B cell (primary cell): ENCODE results near the gene PI4KB. TPM values are rescaled to one million over a fixed set of nuclear protein-coding genes. Genes with fewer than 3 reads are reported as not detected.

ENCODE experiments used
- ATAC-seq: fragments of 200-7000 bp; cut with Tn5 transposase; one replicate; pipeline ENCODE4 v1.10.0; 2021; ENCODE audit warnings: low read depth, mild to moderate bottlenecking, moderate number of reproducible peaks, moderate library complexity
- CTCF ChIA-PET: fragments of 350-600 bp; sonication (Branson Sonifier 250); formaldehyde crosslinking; loops from one replicate; lab custom pipeline; 2021; ENCODE audit warnings: antibody characterized with exemption, inconsistent platforms; lab: Charles Lee
- POLR2A ChIA-PET: fragments of 350-600 bp; sonication (Branson Sonifier 250); formaldehyde crosslinking; loops from one replicate; lab custom pipeline; 2021; ENCODE audit warnings: antibody characterized with exemption; lab: Charles Lee
- DNase-seq: peaks from one replicate; pipeline ENCODE4 v3.0.0; 2013
- H2AFZ ChIP-seq: 2 replicates; pipeline ENCODE4 v1.6.1; 2012; ENCODE audit warnings: mild to moderate bottlenecking, low read depth, low read length; ENCODE audit not compliant: insufficient read depth, poor library complexity, severe bottlenecking
- H3K27ac ChIP-seq, 2 donors: 1 replicate in 1 of 2; 2 replicates in 1 of 2; pipeline ENCODE4 v1.5.1; 2012 to 2013; ENCODE audit warnings: low read length in 2 of 2, mild to moderate bottlenecking in 2 of 2, moderate library complexity in 1 of 2
- H3K27me3 ChIP-seq, 4 experiments: fragments of 200-600 bp in 1 of 4; sonication (generic) in 1 of 4; replicated peaks in 1 of 4; 1 replicate in 2 of 4; 2 replicates in 2 of 4; pipeline versions ENCODE4 v1.6.1 to v1.7.0; 2013 to 2016; ENCODE audit warnings: low read length in 3 of 4, mild to moderate bottlenecking in 2 of 4, mixed read lengths in 1 of 4, moderate library complexity in 1 of 4; ENCODE audit not compliant: insufficient read depth in 4 of 4, control insufficient read depth in 3 of 4; ENCODE audit errors: control extremely low read depth in 1 of 4
- H3K36me3 ChIP-seq, 2 experiments: replicated peaks in 1 of 2; 1 replicate in 1 of 2; 2 replicates in 1 of 2; pipeline versions ENCODE4 v1.6.1 to v1.7.1; 2013; ENCODE audit warnings: low read length in 1 of 2; ENCODE audit not compliant: insufficient read depth in 2 of 2, control insufficient read depth in 1 of 2; ENCODE audit errors: control extremely low read depth in 1 of 2, extremely low read depth in 1 of 2
- H3K4me1 ChIP-seq, 2 donors: fragments of 200-600 bp in 1 of 2; sonication (generic) in 1 of 2; 1 replicate in 1 of 2; 2 replicates in 1 of 2; pipeline versions ENCODE4 v1.5.1 to v1.6.1; 2013 to 2017; ENCODE audit warnings: low read length in 2 of 2; ENCODE audit not compliant: control insufficient read depth in 2 of 2, insufficient read depth in 2 of 2
- H3K4me2 ChIP-seq: replicated peaks from 2 replicates; pipeline ENCODE3; 2012; ENCODE audit warnings: mild to moderate bottlenecking, low read depth, low read length; ENCODE audit not compliant: poor library complexity, severe bottlenecking
- H3K4me3 ChIP-seq, 5 experiments: fragments of 200-600 bp in 1 of 5; sonication (generic) in 1 of 5; 1 replicate in 3 of 5; 2 replicates in 2 of 5; pipeline versions ENCODE4 v1.5.1 to v1.7.0; 2011 to 2016; ENCODE audit warnings: low read length in 4 of 5, mild to moderate bottlenecking in 4 of 5, low read depth in 2 of 5, control low read depth in 1 of 5, moderate library complexity in 1 of 5; ENCODE audit not compliant: insufficient read depth in 1 of 5; ENCODE audit errors: control extremely low read depth in 1 of 5, extremely low read depth in 1 of 5
- H3K79me2 ChIP-seq: fragments of 200-600 bp; sonication (generic); one replicate; pipeline ENCODE4 v1.6.0; 2016; ENCODE audit warnings: low read length; ENCODE audit not compliant: control insufficient read depth, insufficient read depth
- H3K9ac ChIP-seq: fragments of 200-600 bp; sonication (generic); 2 replicates; pipeline ENCODE4 v1.6.1; 2017; ENCODE audit warnings: mild to moderate bottlenecking, low read length, moderate library complexity
- H3K9me3 ChIP-seq, 3 donors: one replicate each; pipeline versions ENCODE4 v1.6.1 to v1.7.1; 2013; ENCODE audit warnings: low read length in 2 of 3; ENCODE audit not compliant: control insufficient read depth in 2 of 3, insufficient read depth in 1 of 3; ENCODE audit errors: control extremely low read depth in 1 of 3
- H4K20me1 ChIP-seq: 2 replicates; pipeline ENCODE4 v1.6.0; 2012; ENCODE audit warnings: mild to moderate bottlenecking, low read length; ENCODE audit not compliant: insufficient read depth, control insufficient read depth, poor library complexity, severe bottlenecking
- H3K27ac Mint-ChIP-seq: one replicate; pipeline ENCODE4 v1.8.0; 2021; ENCODE audit warnings: mixed read lengths
- H3K27me3 Mint-ChIP-seq: one replicate; pipeline ENCODE4 v1.8.0; 2021; ENCODE audit warnings: mixed read lengths
- H3K4me1 Mint-ChIP-seq: one replicate; pipeline ENCODE4 v1.8.0; 2021; ENCODE audit warnings: mixed read lengths
- H3K4me3 Mint-ChIP-seq: one replicate; pipeline ENCODE4 v1.8.0; 2021; ENCODE audit warnings: mixed read lengths
- H3K9me3 Mint-ChIP-seq: one replicate; pipeline ENCODE4 v1.8.0; 2022; ENCODE audit warnings: mixed read lengths; ENCODE audit not compliant: insufficient read depth
- CTCF ChIP-seq: fragments of 200-600 bp; IDR thresholded peaks from one replicate; pipeline ENCODE4 v1.8.0; 2022; ENCODE audit warnings: antibody characterized with exemption, mild to moderate bottlenecking
- EZH2 ChIP-seq: IDR thresholded peaks from 2 replicates; pipeline ENCODE4 v1.6.1; 2012; ENCODE audit warnings: borderline replicate concordance, low read depth, mild to moderate bottlenecking, moderate library complexity, low read length; ENCODE audit not compliant: insufficient read depth, poor library complexity, severe bottlenecking
- WGBS: methylation state at CpG from one replicate; pipeline ENCODE4 v1.1.5; 2013; ENCODE audit warnings: missing lambda C conversion rate; ENCODE audit not compliant: insufficient coverage; 5-methylcytosine and 5-hydroxymethylcytosine counted together
- intact Hi-C: fragments of 100-400 bp; cut with micrococcal nuclease; formaldehyde crosslinking; loops from one replicate; pipeline ENCODE4 v1.10.0; 2022
- polyA plus RNA-seq: library from polyadenylated mRNA; depleted of rRNA; stranded (reverse); fragments of >200 nt; gene quantifications from 2 replicates; pipeline ENCODE4 v1.2.3, GENCODE V29; 2012
- total RNA-seq, 2 donors: library from RNA; stranded (reverse); fragments of 120-200 nt in 1 of 2; gene quantifications; 1 replicate in 1 of 2; 2 replicates in 1 of 2; pipeline versions ENCODE4 v1.2.3 to v1.2.4, GENCODE V29; 2013 to 2022

Gene PI4KB
- total and polyA plus RNA-seq, 2 donors (not counting 1 experiment from before 2014, with no cell fraction given): 110 to 138 TPM

GRCh38 chr1:151289080-151289935 lies 37.9 kb downstream of the PI4KB start:
- H3K79me2 ChIP-seq: peaks cover 50% of the 10 kb centered on the region
- DNase-seq (no peak), ATAC-seq (no peak)
- ChIA-PET CTCF (no interaction called here), POLR2A (no interaction called here)
- TF ChIP-seq EZH2 (no peak), CTCF (no peak)
- WGBS: 79% methylated on average over 8 of the region's 18 CpGs
- no peaks in the 10 kb centered on the region for H3K27me3 ChIP-seq
- H3K9me3 ChIP-seq: no peaks in the 10 kb centered on the region
- H2AFZ ChIP-seq: no peak overlapping the region
- H3K36me3 ChIP-seq: peaks cover 1 to 85% of the 10 kb centered on the region in 2 experiments
- intact Hi-C loops: no loop called here
- Mint-ChIP-seq H3K4me1 (peaks cover 28% of the 10 kb centered on the region), H3K27ac (peak overlapping the region; percentile 53), H3K27me3 (no peaks in the 10 kb centered on the region), H3K4me3 (no peak overlapping the region), H3K9me3 (no peaks in the 10 kb centered on the region)
- no peak overlapping the region for H3K9ac ChIP-seq
- peaks cover 67% of the 10 kb centered on the region for H4K20me1 ChIP-seq
- no peak overlapping the region for H3K27ac ChIP-seq
- H3K4me1 ChIP-seq: peaks cover 0 to 6% of the 10 kb centered on the region in 2 donors
- no peak overlapping the region for H3K4me2 ChIP-seq
- H3K4me3 ChIP-seq: no peak overlapping the region

GRCh38 chr1:151288502-151288901 lies 38.7 kb downstream of the PI4KB start:
- Mint-ChIP-seq H3K4me3 (no peak overlapping the region), H3K9me3 (no peaks in the 10 kb centered on the region), H3K27ac (no peak overlapping the region), H3K4me1 (peaks cover 36% of the 10 kb centered on the region), H3K27me3 (no peaks in the 10 kb centered on the region)
- no peak overlapping the region for H3K9ac ChIP-seq
- no peak overlapping the region for H3K4me2 ChIP-seq
- 97% methylated on average over 14 of the region's 14 CpGs for WGBS
- no peak overlapping the region for H2AFZ ChIP-seq
- ATAC-seq: no peak
- intact Hi-C loops: no loop called here
- H3K9me3 ChIP-seq: no peaks in the 10 kb centered on the region
- H4K20me1 ChIP-seq: peaks cover 72% of the 10 kb centered on the region
- TF ChIP-seq EZH2: no peak
- no peak for TF ChIP-seq CTCF
- H3K27ac ChIP-seq: no peak overlapping the region
- ChIA-PET POLR2A (no interaction called here), CTCF (interaction anchor here (0.6 to 1.8 kb wide), 2 partner anchors 14 to 52 kb away, joined by 4 to 7 read pairs; no protein-coding TSS in a partner anchor)
- H3K4me1 ChIP-seq: peaks cover 7 to 14% of the 10 kb centered on the region in 2 donors
- no peak for DNase-seq
- peaks cover 58% of the 10 kb centered on the region for H3K79me2 ChIP-seq
- no peaks in the 10 kb centered on the region for H3K27me3 ChIP-seq
- H3K36me3 ChIP-seq: peaks cover 1 to 77% of the 10 kb centered on the region in 2 experiments
- H3K4me3 ChIP-seq: no peak overlapping the region
